Measurements from ENCODE around the gene KCNK1.

Gene KCNK1

GRCh38 chr1:233587196-233587595 is 26.7 kb upstream of the KCNK1 start:
- H3K27ac ChIP-seq (replicated peaks): no peak overlapping the region
- no peak overlapping the region for H3K4me3 ChIP-seq (replicated peaks; ENCODE audit: insufficient read depth, low read length)
- TF ChIP-seq, protein P1, sequence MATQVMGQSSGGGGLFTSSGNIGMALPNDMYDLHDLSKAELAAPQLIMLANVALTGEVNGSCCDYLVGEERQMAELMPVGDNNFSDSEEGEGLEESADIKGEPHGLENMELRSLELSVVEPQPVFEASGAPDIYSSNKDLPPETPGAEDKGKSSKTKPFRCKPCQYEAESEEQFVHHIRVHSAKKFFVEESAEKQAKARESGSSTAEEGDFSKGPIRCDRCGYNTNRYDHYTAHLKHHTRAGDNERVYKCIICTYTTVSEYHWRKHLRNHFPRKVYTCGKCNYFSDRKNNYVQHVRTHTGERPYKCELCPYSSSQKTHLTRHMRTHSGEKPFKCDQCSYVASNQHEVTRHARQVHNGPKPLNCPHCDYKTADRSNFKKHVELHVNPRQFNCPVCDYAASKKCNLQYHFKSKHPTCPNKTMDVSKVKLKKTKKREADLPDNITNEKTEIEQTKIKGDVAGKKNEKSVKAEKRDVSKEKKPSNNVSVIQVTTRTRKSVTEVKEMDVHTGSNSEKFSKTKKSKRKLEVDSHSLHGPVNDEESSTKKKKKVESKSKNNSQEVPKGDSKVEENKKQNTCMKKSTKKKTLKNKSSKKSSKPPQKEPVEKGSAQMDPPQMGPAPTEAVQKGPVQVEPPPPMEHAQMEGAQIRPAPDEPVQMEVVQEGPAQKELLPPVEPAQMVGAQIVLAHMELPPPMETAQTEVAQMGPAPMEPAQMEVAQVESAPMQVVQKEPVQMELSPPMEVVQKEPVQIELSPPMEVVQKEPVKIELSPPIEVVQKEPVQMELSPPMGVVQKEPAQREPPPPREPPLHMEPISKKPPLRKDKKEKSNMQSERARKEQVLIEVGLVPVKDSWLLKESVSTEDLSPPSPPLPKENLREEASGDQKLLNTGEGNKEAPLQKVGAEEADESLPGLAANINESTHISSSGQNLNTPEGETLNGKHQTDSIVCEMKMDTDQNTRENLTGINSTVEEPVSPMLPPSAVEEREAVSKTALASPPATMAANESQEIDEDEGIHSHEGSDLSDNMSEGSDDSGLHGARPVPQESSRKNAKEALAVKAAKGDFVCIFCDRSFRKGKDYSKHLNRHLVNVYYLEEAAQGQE (IDR thresholded peaks at IDR 0.05; ENCODE audit: insufficient replicate concordance, low read depth): no peak
- TF ChIP-seq CTCF (IDR thresholded peaks at IDR 0.05; ENCODE audit: insufficient read depth, low read length): no peak
- TF ChIP-seq GABPA (IDR thresholded peaks at IDR 0.05; ENCODE audit: low read depth): no peak
- TF ChIP-seq SPI1 (IDR thresholded peaks at IDR 0.05; ENCODE audit: borderline replicate concordance, low read depth): no peak
- TF ChIP-seq POLR2AphosphoS5 (IDR thresholded peaks at IDR 0.05; ENCODE audit: low read depth): no peak
- DNase-seq (ENCODE audit: low read depth in 1 of 2, low spot score in 1 of 2): no peak
- peaks cover 2% of the 10 kb centered on the region for H3K27me3 ChIP-seq (ENCODE audit: insufficient read depth, poor library complexity, severe bottlenecking)

DNA sequence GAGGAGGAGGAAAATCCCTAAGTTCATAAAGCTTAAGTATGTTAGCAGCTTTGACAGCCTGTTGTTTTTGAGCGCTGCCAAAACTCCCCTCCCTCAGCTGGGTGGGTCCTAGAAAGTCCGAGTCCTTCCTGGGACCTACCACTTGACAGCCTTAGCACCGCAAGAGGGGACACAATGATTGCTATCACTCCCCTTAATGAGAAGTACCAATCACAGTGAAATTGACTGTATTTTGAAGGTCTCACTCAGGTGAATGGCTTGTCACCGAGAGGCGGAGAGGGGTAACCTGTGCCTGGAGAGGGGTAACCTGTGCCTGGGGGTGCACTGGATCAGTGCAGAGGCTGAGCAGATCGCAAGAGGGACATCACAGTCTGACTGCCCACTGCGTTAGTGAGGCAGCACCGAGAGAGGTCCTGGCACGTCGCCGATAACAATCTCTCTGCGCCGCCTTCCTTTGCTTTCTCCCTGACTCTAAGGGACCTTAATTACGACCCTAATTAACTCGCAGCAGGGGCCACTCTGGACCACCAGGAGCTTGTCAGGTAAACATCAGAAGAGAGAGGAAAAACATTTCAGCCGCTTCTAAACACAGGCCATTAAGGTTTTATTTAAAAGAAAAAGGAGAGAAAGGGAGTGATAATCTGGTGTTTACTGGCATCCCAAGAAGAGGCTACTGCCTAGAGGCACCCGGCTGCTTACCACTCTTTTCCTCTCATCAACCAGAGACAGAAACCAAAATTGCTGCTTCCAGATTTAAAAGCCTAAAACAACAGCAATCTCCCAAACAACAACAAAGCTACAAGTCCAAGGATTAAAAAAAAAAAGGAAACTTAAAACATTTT is 25.7 kb upstream of the KCNK1 start:
- no peak overlapping the region for H3K4me3 ChIP-seq (replicated peaks; ENCODE audit: insufficient read depth, low read length)
- TF ChIP-seq GABPA (IDR thresholded peaks at IDR 0.05; ENCODE audit: low read depth) (no peak), SPI1 (IDR thresholded peaks at IDR 0.05; ENCODE audit: borderline replicate concordance, low read depth) (no peak), CTCF (IDR thresholded peaks at IDR 0.05; ENCODE audit: insufficient read depth, low read length) (no peak)
- DNase-seq (ENCODE audit: low read depth in 1 of 2, low spot score in 1 of 2): no peak

GRCh38 chr1:233597489-233597901 is 16.4 kb upstream of the KCNK1 start:
- TF ChIP-seq, protein P1 (IDR thresholded peaks at IDR 0.05; ENCODE audit: insufficient replicate concordance, low read depth): no peak
- TF ChIP-seq POLR2AphosphoS5 (IDR thresholded peaks at IDR 0.05; ENCODE audit: low read depth): no peak
- no peak for TF ChIP-seq GABPA (IDR thresholded peaks at IDR 0.05; ENCODE audit: low read depth)
- TF ChIP-seq SPI1 (IDR thresholded peaks at IDR 0.05; ENCODE audit: borderline replicate concordance, low read depth): no peak
- TF ChIP-seq CTCF (IDR thresholded peaks at IDR 0.05; ENCODE audit: insufficient read depth, low read length): no peak
- no peak for DNase-seq (ENCODE audit: low read depth in 1 of 2, low spot score in 1 of 2)
- Histone ChIP-seq H3K4me3 (replicated peaks; ENCODE audit: insufficient read depth, low read length) (no peak overlapping the region), H3K27ac (replicated peaks) (no peak overlapping the region), H3K27me3 (ENCODE audit: insufficient read depth, poor library complexity, severe bottlenecking) (peaks cover 2% of the 10 kb centered on the region)

More for the DNA sequence above, 25.7 kb upstream of the KCNK1 start:
- Histone ChIP-seq H3K27ac (replicated peaks) (no peak overlapping the region), H3K27me3 (ENCODE audit: insufficient read depth, poor library complexity, severe bottlenecking) (peaks cover 2% of the 10 kb centered on the region)

All from HL-60 (cell line).